GM18508 (cell line): ENCODE results near the gene EPN1.
"Not testable (repeated sequence)": the region's sequence is repeated elsewhere in the genome, so short reads cannot be mapped to it uniquely, and the experiment has no call there.

Experiments
- ATAC-seq: cut with Tn5 transposase; IDR thresholded peaks from one replicate; pipeline ENCODE4 v1.9.1; 2021; ENCODE audit warnings: moderate number of reproducible peaks; ENCODE audit not compliant: insufficient read depth, unreplicated experiment

The EPN1 gene

GRCh38 chr19:55712804-55713631 lies 38.0 kb downstream of the EPN1 start:
- no peak for ATAC-seq

GRCh38 chr19:55716531-55716930 lies 41.5 kb downstream of the EPN1 start:
- ATAC-seq, result no peak

- ATAC-seq, result no peak
These were observed 42.2 kb downstream of the EPN1 start for GRCh38 chr19:55717251-55717650.

- ATAC-seq, result not testable (repeated sequence)
These were observed 43.1 kb downstream of the EPN1 start for GRCh38 chr19:55717879-55718711.

- no peak for ATAC-seq
These were observed 45.3 kb downstream of the EPN1 start for GRCh38 chr19:55720214-55720746.

- no peak for ATAC-seq
These were observed 45.8 kb downstream of the EPN1 start for GRCh38 chr19:55720801-55721200.

GRCh38 chr19:55723491-55723890 lies 48.5 kb downstream of the EPN1 start:
- ATAC-seq, result no peak

- ATAC-seq, result not testable (repeated sequence)
These were observed 55.4 kb downstream of the EPN1 start for GRCh38 chr19:55730378-55730777.

- ATAC-seq, result no peak
These were observed 63.3 kb downstream of the EPN1 start, which contains the start of gene NLRP9 for GRCh38 chr19:55738302-55738701. TSS of gene NLRP9 (minus strand) at chr19:55738402. CDS start at chr19:55738374, 28 bp downstream.

GRCh38 chr19:55750715-55751114 lies 75.7 kb downstream of the EPN1 start:
- ATAC-seq, result no peak

- ATAC-seq, result no peak
These were observed 78.4 kb downstream of the EPN1 start for GRCh38 chr19:55753401-55753800.

- ATAC-seq, result not testable (repeated sequence)
These were observed 81.8 kb downstream of the EPN1 start for GRCh38 chr19:55756808-55757207.

- not testable (repeated sequence) for ATAC-seq
These were observed 83.8 kb downstream of the EPN1 start, which contains the start of gene RFPL4A for GRCh38 chr19:55758797-55759196. TSS of gene RFPL4A (plus strand) at chr19:55759097. CDS start at chr19:55761801, 2,704 bp downstream.
